Neural crest cell (in vitro differentiated cells): Measurements from ENCODE around the gene CES4A. TPM values are rescaled to one million over a fixed set of nuclear protein-coding genes. Genes with fewer than 3 reads are reported as not detected.
A peak's percentile ranks its signal among the peaks of the same experiment; 100 is the strongest.

Experiments
- DNase-seq: peaks from one replicate; pipeline ENCODE4 v3.0.0; 2021; ENCODE audit warnings: low read depth, mixed read lengths, low spot score
- H3K27ac Mint-ChIP-seq: one replicate; pipeline ENCODE4 v1.8.0; 2021; ENCODE audit warnings: mild to moderate bottlenecking, mixed read lengths; ENCODE audit not compliant: unreplicated experiment
- H3K27me3 Mint-ChIP-seq: 2 replicates; pipeline ENCODE4 v1.8.0; 2021; ENCODE audit warnings: low read depth, mild to moderate bottlenecking, mixed read lengths
- H3K36me3 Mint-ChIP-seq: 2 replicates; pipeline ENCODE4 v1.8.0; 2021; ENCODE audit warnings: low read depth, mild to moderate bottlenecking, mixed read lengths
- H3K4me1 Mint-ChIP-seq: 2 replicates; pipeline ENCODE4 v1.8.0; 2021; ENCODE audit warnings: mixed read lengths
- H3K4me3 Mint-ChIP-seq: one replicate; pipeline ENCODE4 v1.8.0; 2021; ENCODE audit warnings: mild to moderate bottlenecking, mixed read lengths
- H3K9me3 Mint-ChIP-seq: 2 replicates; pipeline ENCODE4 v1.8.0; 2021; ENCODE audit warnings: mixed read lengths
- CTCF ChIP-seq: fragments of 200-600 bp; sonication (generic); conservative IDR thresholded peaks from 2 replicates; pipeline ENCODE4 v1.5.0; 2021; ENCODE audit warnings: antibody characterized with exemption, mild to moderate bottlenecking
- total RNA-seq: library from RNA; stranded (reverse); gene quantifications from 2 replicates; pipeline ENCODE4 v1.2.1, GENCODE V29; 2021

CES4A gene
- total RNA-seq, 1 donor from 2014 or later: 1.8 TPM

GRCh38 chr16:67000384-67001351 lies 12.3 kb downstream of the CES4A start:
- H3K36me3 Mint-ChIP-seq: no peaks in the 10 kb centered on the region
- H3K27me3 Mint-ChIP-seq: peaks cover 56% of the 10 kb centered on the region
- peak overlapping the region; percentile 82 for H3K4me3 Mint-ChIP-seq
- no peak for TF ChIP-seq CTCF
- H3K4me1 Mint-ChIP-seq: peaks cover 7% of the 10 kb centered on the region
- no peaks in the 10 kb centered on the region for H3K9me3 Mint-ChIP-seq
- peak; percentile 16 for DNase-seq
- H3K27ac Mint-ChIP-seq: no peak overlapping the region

- no peak for TF ChIP-seq CTCF
Observed at GRCh38 chr16:67001726-67002125, 13.3 kb downstream of the CES4A start.

GRCh38 chr16:67006930-67007658 lies 18.7 kb downstream of the CES4A start:
- peaks cover 15% of the 10 kb centered on the region for H3K27me3 Mint-ChIP-seq
- no peak for DNase-seq
- H3K36me3 Mint-ChIP-seq: no peaks in the 10 kb centered on the region
- no peak overlapping the region for H3K27ac Mint-ChIP-seq
- TF ChIP-seq CTCF: no peak
- H3K4me1 Mint-ChIP-seq: no peaks in the 10 kb centered on the region
- no peak overlapping the region for H3K4me3 Mint-ChIP-seq
- no peaks in the 10 kb centered on the region for H3K9me3 Mint-ChIP-seq

More at GRCh38 chr16:67001726-67002125, 13.3 kb downstream of the CES4A start:
- no peak overlapping the region for H3K27ac Mint-ChIP-seq
- DNase-seq: no peak
- no peaks in the 10 kb centered on the region for H3K36me3 Mint-ChIP-seq
- no peaks in the 10 kb centered on the region for H3K9me3 Mint-ChIP-seq
- H3K27me3 Mint-ChIP-seq: peaks cover 56% of the 10 kb centered on the region
- peaks cover 7% of the 10 kb centered on the region for H3K4me1 Mint-ChIP-seq
- peak overlapping the region; percentile 9 for H3K4me3 Mint-ChIP-seq

- Mint-ChIP-seq H3K4me3 (no peak overlapping the region), H3K9me3 (no peaks in the 10 kb centered on the region), H3K27ac (no peak overlapping the region), H3K36me3 (no peaks in the 10 kb centered on the region), H3K27me3 (peaks cover 7% of the 10 kb centered on the region), H3K4me1 (no peaks in the 10 kb centered on the region)
- no peak for DNase-seq
- TF ChIP-seq CTCF: no peak
Observed at GRCh38 chr16:67009158-67009557, 20.8 kb downstream of the CES4A start.

GRCh38 chr16:67011274-67011673 lies 22.9 kb downstream of the CES4A start:
- Mint-ChIP-seq H3K4me3 (no peak overlapping the region), H3K36me3 (no peaks in the 10 kb centered on the region), H3K27ac (no peak overlapping the region), H3K27me3 (peaks cover 26% of the 10 kb centered on the region), H3K4me1 (no peaks in the 10 kb centered on the region), H3K9me3 (no peaks in the 10 kb centered on the region)
- DNase-seq: no peak
- no peak for TF ChIP-seq CTCF
